Loucy (cell line): ENCODE data around the gene KPNA1.
A peak's percentile ranks its signal among the peaks of the same experiment; 100 is the strongest.
"Not testable (repeated sequence)": the region's sequence is repeated elsewhere in the genome, so short reads cannot be mapped to it uniquely, and the experiment has no call there.

Source experiments
- H2AFZ ChIP-seq: fragments of 200-600 bp; sonication (generic); 2 replicates; pipeline ENCODE4 v1.6.0; 2016; ENCODE audit warnings: antibody characterized with exemption, mild to moderate bottlenecking, low read length, moderate library complexity
- H3F3A ChIP-seq: fragments of 200-600 bp; 2 replicates; pipeline ENCODE4 v1.6.0; 2016; ENCODE audit warnings: antibody characterized with exemption, low read depth, mild to moderate bottlenecking
- H3K27me3 ChIP-seq: fragments of 200-600 bp; sonication (generic); 2 replicates; pipeline ENCODE4 v1.6.1; 2014; ENCODE audit warnings: low read length, mild to moderate bottlenecking; ENCODE audit not compliant: insufficient read depth, poor library complexity, severe bottlenecking
- H3K36me3 ChIP-seq: fragments of 200-600 bp; sonication (generic); 2 replicates; pipeline ENCODE4 v1.6.1; 2016; ENCODE audit warnings: low read length; ENCODE audit not compliant: insufficient read depth
- H3K4me1 ChIP-seq: fragments of 200-600 bp; sonication (generic); 2 replicates; pipeline ENCODE4 v1.5.1; 2014; ENCODE audit warnings: low read length, mild to moderate bottlenecking; ENCODE audit not compliant: insufficient read depth, poor library complexity, severe bottlenecking
- H3K4me2 ChIP-seq: fragments of 200-600 bp; sonication (generic); 2 replicates; pipeline ENCODE4 v1.6.0; 2014; ENCODE audit warnings: antibody characterized with exemption, low read length, low read depth, mild to moderate bottlenecking; ENCODE audit not compliant: poor library complexity, severe bottlenecking
- H3K4me3 ChIP-seq: fragments of 200-600 bp; sonication (generic); 2 replicates; pipeline ENCODE4 v1.5.1; 2014; ENCODE audit warnings: low read length, mild to moderate bottlenecking, mixed read lengths; ENCODE audit not compliant: poor library complexity, severe bottlenecking
- H3K79me2 ChIP-seq: fragments of 200-600 bp; sonication (generic); 2 replicates; pipeline ENCODE4 v1.6.1; 2014; ENCODE audit warnings: low read length; ENCODE audit not compliant: insufficient read depth
- H3K9ac ChIP-seq: fragments of 200-600 bp; sonication (generic); 2 replicates; pipeline ENCODE4 v1.6.0; 2014; ENCODE audit warnings: mild to moderate bottlenecking, low read depth, low read length, moderate library complexity; ENCODE audit not compliant: poor library complexity, severe bottlenecking
- H3K9me2 ChIP-seq: fragments of 200-600 bp; sonication (generic); replicated peaks from 2 replicates; pipeline ENCODE4 v1.6.1; 2016; ENCODE audit warnings: low read depth, low read length, mixed read lengths
- H3K9me3 ChIP-seq: fragments of 200-600 bp; sonication (generic); 2 replicates; pipeline ENCODE4 v1.6.1; 2014; ENCODE audit warnings: mild to moderate bottlenecking, antibody characterized with exemption, low read length, low read depth; ENCODE audit not compliant: insufficient read depth
- H4K20me1 ChIP-seq: fragments of 200-600 bp; sonication (generic); 2 replicates; pipeline ENCODE4 v1.6.0; 2014; ENCODE audit warnings: antibody characterized with exemption, low read length, mild to moderate bottlenecking; ENCODE audit not compliant: insufficient read depth, poor library complexity, severe bottlenecking
- EZH2phosphoT487 ChIP-seq: fragments of 200-600 bp; IDR thresholded peaks from 2 replicates; pipeline ENCODE4 v1.6.1; 2018; ENCODE audit warnings: antibody characterized with exemption, mild to moderate bottlenecking, moderate library complexity, borderline replicate concordance
- TF ChIP-seq, protein P1 (sequence below): fragments of 200-600 bp; sonication (generic); conservative IDR thresholded peaks from 2 replicates; pipeline ENCODE4 v1.5.1; 2014; ENCODE audit warnings: mild to moderate bottlenecking, antibody characterized with exemption, low read length

The KPNA1 gene

DNA sequence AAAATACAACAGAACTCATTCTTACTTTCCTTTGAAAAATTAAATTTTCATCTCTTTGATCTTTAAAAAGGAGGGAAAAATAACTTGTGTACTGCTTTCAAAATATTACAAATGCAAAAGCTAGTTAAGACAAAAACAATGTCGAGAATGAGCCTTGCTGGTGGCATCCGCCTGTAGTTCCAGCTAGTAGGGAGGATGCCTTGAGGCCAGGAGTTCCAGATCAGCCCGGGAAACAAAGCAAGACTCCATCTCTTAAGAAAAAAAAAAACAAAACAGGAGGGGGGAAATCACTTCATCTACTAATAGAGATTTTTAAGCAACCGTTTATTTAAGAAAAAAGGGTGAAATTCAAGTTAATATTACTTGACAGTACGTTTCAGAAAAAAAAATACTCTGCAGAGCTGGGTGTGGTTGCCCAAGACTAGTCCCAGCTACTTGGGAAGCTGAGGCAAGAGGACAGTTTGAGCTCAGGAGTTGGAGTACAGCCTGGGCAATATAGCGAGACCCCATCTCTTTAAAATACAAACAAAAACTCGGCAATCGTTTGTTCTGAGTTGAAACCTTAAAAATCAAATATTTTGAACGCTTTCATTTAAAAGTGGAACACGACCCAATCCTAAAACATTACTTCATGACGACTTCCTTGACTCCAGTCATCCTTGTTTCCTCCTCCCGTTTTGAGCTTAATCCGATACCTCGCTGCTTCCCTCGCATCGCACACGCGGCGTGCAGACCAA, 1.2 kb downstream of the KPNA1 start:
- TF ChIP-seq EZH2phosphoT487 = no peak
- TF ChIP-seq, protein P1, sequence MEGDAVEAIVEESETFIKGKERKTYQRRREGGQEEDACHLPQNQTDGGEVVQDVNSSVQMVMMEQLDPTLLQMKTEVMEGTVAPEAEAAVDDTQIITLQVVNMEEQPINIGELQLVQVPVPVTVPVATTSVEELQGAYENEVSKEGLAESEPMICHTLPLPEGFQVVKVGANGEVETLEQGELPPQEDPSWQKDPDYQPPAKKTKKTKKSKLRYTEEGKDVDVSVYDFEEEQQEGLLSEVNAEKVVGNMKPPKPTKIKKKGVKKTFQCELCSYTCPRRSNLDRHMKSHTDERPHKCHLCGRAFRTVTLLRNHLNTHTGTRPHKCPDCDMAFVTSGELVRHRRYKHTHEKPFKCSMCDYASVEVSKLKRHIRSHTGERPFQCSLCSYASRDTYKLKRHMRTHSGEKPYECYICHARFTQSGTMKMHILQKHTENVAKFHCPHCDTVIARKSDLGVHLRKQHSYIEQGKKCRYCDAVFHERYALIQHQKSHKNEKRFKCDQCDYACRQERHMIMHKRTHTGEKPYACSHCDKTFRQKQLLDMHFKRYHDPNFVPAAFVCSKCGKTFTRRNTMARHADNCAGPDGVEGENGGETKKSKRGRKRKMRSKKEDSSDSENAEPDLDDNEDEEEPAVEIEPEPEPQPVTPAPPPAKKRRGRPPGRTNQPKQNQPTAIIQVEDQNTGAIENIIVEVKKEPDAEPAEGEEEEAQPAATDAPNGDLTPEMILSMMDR = no peak
- H3F3A ChIP-seq = no peaks in the 10 kb centered on the region
- H3K4me2 ChIP-seq = peak overlapping the region; percentile 86
- H3K9ac ChIP-seq = peak overlapping the region; percentile 77
- H2AFZ ChIP-seq = no peak overlapping the region
- H3K79me2 ChIP-seq = peaks cover 56% of the 10 kb centered on the region
- peaks cover 47% of the 10 kb centered on the region for H3K4me1 ChIP-seq
- H3K9me3 ChIP-seq = no peaks in the 10 kb centered on the region
- peak overlapping the region; percentile 74 for H3K4me3 ChIP-seq
- H3K9me2 ChIP-seq = no peaks in the 10 kb centered on the region
- no peaks in the 10 kb centered on the region for H3K36me3 ChIP-seq
- H4K20me1 ChIP-seq = peaks cover 54% of the 10 kb centered on the region
- no peaks in the 10 kb centered on the region for H3K27me3 ChIP-seq

DNA sequence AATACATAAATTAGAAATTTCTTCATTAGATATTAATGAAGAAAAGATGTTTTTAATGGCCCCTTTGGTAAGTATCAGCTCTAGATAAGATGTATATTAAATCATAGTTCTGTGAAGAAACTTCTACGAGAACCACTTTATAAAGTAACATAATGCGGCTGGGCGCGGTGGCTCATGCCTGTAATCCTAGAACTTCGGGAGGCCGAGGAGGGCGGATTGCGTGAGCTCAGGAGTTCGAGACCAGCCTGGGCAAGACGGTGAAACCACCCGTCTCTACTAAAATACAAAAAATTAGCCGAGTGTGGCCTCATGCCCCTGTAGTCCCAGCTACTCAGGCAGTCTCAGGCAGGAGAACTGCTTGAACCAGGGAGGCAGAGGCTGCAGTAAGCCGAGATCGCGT, 2.5 kb downstream of the KPNA1 start:
- H3K9me2 ChIP-seq = no peaks in the 10 kb centered on the region
- H3K79me2 ChIP-seq = peaks cover 68% of the 10 kb centered on the region
- H3K9ac ChIP-seq = peak overlapping the region; percentile 34
- H3K36me3 ChIP-seq = no peaks in the 10 kb centered on the region
- H3K4me2 ChIP-seq = peak overlapping the region; percentile 86
- H3K4me3 ChIP-seq = peak overlapping the region; percentile 74
- H3F3A ChIP-seq = no peaks in the 10 kb centered on the region
- peaks cover 67% of the 10 kb centered on the region for H4K20me1 ChIP-seq
- no peak overlapping the region for H2AFZ ChIP-seq
- H3K27me3 ChIP-seq = no peaks in the 10 kb centered on the region
- H3K9me3 ChIP-seq = no peaks in the 10 kb centered on the region
- TF ChIP-seq, protein P1 = no peak
- TF ChIP-seq EZH2phosphoT487 = no peak
- peaks cover 58% of the 10 kb centered on the region for H3K4me1 ChIP-seq

DNA sequence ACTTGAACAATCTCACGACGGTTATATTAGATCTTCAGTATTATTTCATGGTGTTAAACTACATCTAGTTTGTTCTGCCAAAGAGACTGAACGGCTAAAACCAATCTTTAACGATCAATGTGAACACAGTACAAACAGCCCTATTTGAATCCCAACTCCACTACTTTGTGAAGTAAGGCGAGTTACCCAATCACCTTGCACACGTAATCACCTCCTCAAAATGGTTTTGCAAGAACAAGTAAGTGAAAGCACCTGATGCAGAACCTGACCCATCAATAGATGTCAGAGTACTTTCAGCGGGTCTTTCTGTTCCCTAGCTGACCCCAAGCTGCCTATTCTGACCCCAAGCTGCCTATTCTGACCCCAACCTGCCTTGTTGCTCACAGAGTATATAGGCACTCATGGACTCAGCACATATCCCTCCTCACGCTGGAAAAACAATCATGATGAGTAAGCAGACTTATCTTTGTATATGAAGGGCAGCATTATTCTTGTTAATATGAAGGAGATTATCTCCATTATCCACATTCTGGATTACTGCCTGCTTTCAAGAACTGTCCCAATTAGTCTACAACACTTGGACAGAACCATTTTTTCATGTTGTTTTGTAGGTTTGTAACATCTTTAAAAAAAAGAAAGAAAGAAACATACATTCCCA, 3.7 kb downstream of the KPNA1 start:
- no peak overlapping the region for H2AFZ ChIP-seq
- no peaks in the 10 kb centered on the region for H3K27me3 ChIP-seq
- H3K79me2 ChIP-seq = peaks cover 80% of the 10 kb centered on the region
- peaks cover 58% of the 10 kb centered on the region for H3K4me1 ChIP-seq
- peak overlapping the region; percentile 86 for H3K4me2 ChIP-seq
- no peaks in the 10 kb centered on the region for H3K36me3 ChIP-seq
- no peaks in the 10 kb centered on the region for H3K9me3 ChIP-seq
- TF ChIP-seq, protein P1 = no peak
- TF ChIP-seq EZH2phosphoT487 = no peak
- peak overlapping the region; percentile 74 for H3K4me3 ChIP-seq
- H4K20me1 ChIP-seq = peaks cover 70% of the 10 kb centered on the region
- no peaks in the 10 kb centered on the region for H3K9me2 ChIP-seq
- peak overlapping the region; percentile 34 for H3K9ac ChIP-seq
- no peaks in the 10 kb centered on the region for H3F3A ChIP-seq

DNA sequence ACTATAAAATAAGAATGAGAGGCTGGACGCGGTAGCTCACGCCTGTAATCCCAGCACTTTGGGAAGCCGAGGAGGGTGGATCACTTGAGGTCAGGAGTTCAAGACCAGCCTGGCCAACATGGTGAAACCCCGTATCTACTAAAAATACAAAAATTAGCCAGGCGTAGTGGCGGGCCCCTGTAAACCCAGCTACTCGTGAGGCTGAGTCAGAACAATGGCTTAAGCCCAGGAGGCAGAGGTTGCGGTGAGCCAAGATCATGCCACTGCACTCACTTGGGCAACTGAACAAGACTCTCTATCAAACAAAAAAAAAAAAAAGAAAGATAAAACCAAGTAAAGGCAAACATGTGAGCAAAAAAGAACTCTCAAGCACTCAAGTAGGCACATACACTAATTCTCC, 5.8 kb downstream of the KPNA1 start:
- H3K9me2 ChIP-seq, H3K27me3 ChIP-seq, H3K36me3 ChIP-seq, H3K4me3 ChIP-seq, H3F3A ChIP-seq, H3K9ac ChIP-seq, H3K9me3 ChIP-seq, H2AFZ ChIP-seq: not testable (repeated sequence)
- peaks cover 99% of the 10 kb centered on the region for H3K79me2 ChIP-seq
- H4K20me1 ChIP-seq = peaks cover 88% of the 10 kb centered on the region
- peak overlapping the region; percentile 86 for H3K4me2 ChIP-seq
- peaks cover 58% of the 10 kb centered on the region for H3K4me1 ChIP-seq
